Activated CD4-positive, CD25-positive, alpha-beta regulatory T cell treated with anti-CD3 and anti-CD28 coated beads, Interleukin-2, amount 50 U/mL, for 72 hours (primary cell): ENCODE results near the gene REXO1.
A peak's percentile ranks its signal among the peaks of the same experiment; 100 is the strongest.
"Not testable (repeated sequence)": the region's sequence is repeated elsewhere in the genome, so short reads cannot be mapped to it uniquely, and the experiment has no call there.

Source experiments
- DNase-seq: peaks from one replicate; pipeline ENCODE4 v3.0.0; 2021

Gene REXO1

GRCh38 chr19:1876496-1877279 lies 28.4 kb upstream of the REXO1 start:
- DNase-seq: not testable (repeated sequence)

GRCh38 chr19:1875646-1876495 lies 27.6 kb upstream of the REXO1 start:
- peak; percentile 88 for DNase-seq

DNA sequence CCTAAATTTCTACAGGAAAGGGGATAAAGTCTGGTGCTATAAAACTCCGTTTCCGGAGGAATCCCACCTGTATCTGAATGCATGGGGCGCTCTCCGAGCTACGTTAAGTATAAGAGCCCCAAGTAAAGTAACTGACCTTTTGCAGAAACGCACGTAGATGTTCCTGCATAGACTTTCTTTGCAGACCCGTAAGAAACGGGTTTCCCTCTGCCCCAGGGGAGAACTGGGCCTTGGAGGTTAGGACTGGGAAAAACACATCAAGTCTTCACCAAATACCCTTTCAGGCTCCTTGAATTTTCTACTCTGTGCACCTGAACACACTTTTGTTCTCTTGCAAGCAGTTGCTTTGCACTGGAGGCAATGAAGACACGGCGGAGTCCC lies 27.0 kb upstream of the REXO1 start:
- DNase-seq: not testable (repeated sequence)

DNA sequence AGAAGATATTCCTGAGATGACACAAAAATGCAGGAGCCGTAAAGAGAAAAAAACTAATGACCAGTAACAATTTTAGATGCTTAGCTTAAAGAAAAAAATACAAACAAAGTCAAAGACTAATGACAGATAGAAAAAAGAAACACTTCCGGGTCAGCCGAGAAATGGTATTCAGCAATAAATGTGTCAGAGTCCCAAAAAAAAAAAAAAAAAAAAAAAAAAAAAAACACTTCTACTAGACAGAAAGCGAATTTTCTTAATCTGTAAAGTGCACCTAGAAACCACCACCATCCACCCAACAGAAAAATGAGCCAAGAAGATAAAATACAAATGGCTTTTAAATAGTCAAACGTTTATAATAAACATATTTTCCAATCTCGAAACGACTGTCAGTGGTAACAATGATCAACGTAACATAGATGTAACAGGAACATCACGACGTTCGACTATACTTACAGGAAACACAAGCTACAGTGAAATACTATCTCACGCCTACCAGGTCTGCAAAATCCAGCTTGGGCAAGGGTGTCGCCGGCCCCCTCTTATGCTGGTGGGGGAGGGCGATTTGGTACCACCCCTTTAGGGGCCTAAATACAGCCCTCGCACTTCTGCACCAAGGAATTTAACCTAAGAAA lies 26.4 kb upstream of the REXO1 start:
- no peak for DNase-seq

- no peak for DNase-seq
Observed at GRCh38 chr19:1873524-1874473, 25.5 kb upstream of the REXO1 start.

- no peak for DNase-seq
Observed at GRCh38 chr19:1872807-1873523, 24.7 kb upstream of the REXO1 start.

DNA sequence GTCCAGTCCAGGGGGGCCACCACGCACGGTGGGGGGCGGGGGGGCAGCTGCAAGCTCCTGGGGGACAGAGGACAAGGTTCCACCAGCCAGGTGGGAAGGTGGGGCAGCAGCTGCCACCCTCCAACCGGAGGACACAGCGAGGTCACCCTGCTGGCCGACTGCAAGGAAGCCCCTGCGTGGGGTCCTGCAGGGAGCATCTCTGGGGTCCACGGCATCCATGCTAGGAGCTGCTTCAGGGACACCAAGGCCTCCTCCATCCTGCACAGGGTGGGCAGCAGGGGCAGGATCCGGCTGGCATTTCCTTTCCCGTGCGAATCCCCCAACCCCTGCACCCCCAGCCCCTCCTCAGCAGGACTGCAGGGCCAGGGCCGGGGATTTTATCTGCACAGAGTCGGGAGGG lies 23.3 kb upstream of the REXO1 start:
- DNase-seq: no peak

DNA sequence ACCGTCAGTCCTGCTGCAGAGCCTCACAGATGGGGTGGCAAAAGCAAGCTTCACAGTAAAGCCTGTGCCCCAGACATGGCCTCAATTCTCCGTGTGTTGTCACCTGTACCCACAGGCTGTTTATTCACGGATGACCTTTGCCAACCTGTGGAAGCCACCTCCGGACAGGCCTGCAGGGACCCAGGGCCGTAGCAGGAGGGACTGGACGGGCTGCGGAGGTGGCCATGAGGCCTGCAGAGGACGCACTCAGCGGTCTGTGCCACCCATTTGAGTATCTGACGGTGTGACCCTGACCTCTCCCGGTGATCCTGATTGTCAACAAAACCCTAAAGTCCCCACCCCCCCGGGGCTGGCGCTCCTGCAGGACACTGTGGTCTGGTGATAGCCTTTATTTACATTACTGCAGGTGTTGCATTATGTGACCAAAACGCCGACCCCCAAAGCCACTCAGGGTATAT lies 22.9 kb upstream of the REXO1 start:
- no peak for DNase-seq

DNA sequence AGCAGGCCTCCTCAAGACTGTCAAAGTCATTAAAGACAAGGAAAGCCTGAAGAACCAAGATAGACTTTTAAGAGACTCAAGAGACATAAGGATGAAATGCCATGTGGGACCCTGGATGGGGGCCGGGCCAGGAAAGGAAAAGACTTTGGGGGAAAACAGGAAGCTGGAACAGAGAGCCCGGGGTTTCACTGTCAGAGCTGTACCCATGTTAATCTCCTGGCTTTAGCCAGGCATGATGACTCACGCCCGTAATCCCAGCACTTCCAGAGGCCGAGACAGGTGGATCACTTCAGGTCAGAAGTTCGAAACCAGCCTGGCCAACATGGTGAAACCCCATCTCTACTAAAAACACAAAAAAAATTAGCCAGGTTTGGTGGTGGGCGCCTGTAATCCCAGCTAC lies 20.7 kb upstream of the REXO1 start:
- DNase-seq: no peak

GRCh38 chr19:1867349-1867724 lies 19.1 kb upstream of the REXO1 start:
- no peak for DNase-seq

DNA sequence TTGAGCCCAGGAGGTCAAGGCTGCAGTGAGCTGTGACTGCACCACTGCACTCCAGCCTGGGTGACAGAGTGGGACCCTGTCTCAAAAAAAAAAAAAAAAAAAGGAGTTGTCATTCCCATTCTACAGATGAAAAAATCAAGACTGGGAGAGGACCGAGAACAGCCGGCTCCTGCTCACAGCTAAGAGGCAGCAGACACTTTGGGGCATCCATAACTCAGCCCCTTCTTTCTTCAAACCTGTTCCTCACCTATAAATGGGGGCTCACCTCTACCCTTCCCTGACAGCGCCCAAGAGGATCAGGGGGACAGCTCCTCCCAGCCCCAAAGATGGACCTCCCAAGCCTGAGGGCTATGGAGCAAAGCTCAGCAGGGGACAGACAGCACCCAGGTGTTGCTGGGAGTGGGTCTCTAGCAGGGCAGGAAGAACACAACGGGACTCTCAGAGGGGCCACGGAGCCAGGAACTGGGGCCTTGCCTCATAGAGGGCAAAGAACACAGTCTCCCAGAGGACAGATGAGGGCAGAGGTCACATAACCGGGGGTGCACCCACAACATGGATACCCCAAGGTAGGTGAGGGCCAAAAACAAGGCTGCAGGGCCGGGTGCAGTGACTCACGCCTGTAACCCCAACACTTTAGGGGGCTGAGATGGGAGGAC lies 18.5 kb upstream of the REXO1 start:
- DNase-seq: no peak

DNA sequence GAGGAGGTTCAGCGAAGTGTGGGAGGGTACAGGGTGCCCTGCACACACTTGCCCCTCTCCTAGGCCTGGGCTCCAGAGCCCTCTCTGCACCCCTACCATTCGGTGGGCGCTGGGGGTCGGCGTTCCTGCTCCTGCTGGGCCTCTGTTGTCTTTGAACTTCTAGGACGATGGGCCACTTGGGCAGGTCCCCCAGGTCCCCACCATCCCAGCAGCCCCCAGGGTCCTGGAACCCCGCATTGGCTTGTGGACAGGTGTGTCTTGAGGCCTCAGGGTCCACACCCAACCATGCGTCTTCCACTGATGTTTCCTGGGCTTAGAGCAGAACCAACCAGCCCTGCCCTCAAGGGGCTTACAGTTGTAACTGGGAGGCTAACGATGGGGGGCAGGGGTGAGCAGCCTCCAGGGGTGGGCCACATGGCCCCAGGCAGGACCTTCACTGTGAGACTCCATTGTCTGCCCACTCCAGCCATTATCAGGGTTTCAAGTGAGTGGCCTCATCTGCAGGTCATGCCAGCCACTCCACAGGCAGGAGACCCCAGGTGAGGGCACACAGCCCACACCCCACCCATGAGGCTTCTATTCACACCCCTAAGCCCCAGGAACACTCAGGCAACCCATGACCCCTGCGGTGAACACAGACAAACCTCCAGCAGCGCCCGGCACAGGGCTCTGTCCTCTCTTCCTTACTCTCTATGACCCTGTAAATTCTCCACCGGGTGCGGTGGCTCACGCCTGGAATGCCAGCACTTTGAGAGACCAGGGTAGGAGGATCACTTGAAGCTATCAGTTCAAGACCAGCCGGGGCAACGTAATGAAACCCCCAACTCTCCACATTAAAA lies 17.1 kb upstream of the REXO1 start:
- DNase-seq: no peak

- DNase-seq: peak; percentile 73
Observed at GRCh38 chr19:1864480-1865171, 16.3 kb upstream of the REXO1 start.

DNA sequence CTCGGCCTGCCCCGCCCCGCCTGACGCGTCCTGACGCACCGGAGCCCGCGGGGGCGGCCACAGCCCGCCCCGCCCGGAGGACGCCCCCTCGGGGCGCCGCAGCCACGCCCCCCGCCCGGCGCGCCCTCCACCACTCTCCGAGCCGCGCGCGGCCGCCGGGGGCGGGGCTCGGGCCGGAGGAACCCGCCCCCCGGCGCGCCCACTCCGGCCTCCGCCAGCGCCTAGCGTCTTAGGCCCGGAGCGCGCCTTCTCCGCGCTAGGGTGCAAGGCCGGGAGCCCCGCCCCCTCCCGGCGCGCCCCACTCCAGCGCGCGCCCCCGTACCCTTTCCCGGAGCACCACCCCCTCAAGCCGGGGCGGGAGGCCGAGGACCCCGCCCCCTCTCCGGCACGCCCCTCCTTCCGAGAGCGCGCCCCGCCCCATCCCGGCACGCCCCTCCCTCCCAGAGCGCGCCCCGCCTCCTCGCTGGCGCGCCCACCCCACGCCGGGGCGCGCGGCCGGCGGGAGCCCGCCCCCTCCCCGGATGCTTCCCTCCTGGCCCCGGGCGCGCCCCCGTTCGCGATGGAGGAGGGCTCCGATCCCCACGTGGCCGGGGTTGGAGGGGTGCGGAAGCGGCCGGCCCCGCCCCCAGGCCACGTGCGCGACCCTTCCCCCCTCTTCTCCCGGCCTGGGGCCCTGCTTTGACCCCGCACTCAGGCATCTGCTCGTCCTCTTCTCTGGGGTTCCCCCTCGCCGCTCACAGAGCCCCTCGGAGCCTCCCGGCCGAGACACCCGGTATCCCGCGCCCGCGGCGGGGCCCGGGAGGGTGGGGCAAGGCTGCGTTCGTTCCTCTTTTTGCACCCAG lies 15.6 kb upstream of the REXO1 start:
- peak; percentile 88 for DNase-seq

- DNase-seq: no peak
Observed at GRCh38 chr19:1863328-1863637, 15.0 kb upstream of the REXO1 start, which contains the start of gene KLF16. KLF16 (minus strand) TSS chr19:1863579; CDS start chr19:1863497, 82 bp downstream.

DNA sequence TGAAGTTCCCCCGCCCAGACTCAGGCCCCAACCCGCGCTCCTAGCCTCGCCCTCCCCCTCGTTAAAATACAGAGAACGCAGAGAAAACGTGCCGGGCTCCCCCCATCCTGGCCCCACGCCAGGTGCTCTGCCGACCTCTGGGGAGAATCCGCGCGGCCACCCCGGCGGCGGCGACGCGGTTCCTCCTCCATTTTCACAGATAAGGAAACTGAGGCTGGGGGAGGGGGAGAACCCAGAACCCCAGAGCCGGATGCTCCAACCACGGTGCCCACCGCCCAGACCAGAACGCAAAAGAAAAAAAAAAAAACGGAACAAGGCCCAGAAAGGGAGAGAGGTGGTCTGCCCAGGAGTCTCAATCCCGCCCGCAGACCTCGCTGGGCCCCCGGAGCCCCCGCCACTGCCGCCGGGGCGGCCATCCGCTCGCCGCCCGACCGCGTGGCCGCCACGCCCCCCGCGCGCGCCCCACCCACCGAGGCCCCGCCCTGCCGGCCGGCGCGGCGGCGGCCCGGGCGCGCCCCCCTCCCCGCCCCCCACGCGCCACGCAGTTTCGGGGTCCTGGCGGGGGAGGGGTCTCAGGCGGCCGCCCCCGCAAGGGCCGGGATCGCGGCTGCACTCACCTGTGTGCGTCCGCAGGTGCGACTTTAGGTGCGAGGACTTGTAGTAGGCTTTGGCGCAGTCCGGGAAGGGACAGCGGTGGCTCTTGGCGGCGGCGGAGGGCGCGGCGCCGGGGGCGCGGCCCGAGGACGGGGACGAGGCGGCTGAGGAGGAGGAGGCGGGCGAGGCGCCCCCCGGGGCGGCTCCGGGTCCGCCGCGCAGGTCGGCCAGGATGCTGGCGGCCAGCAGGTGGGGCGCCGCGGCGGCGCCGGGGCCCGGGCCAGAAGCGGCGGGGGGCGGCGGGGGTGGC lies 14.4 kb upstream of the REXO1 start:
- DNase-seq: peak; percentile 68

DNA sequence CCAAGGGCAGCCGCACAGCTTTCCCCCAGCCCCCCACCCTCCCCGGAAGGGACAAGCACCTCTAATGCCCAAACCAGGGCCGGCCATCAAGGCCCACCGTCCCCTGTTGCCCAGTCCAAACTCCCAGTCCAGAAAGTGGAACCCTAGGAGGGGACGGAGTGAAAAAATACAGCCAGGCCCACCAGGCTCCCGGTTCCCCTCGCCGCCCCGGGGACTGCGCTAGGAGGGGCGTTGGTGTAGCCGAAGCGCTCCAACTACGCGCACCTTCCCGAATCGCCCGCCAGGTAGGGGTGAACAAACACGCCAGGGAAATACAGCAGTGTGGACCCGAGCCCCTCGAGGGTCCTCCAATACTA lies 13.8 kb upstream of the REXO1 start:
- DNase-seq: no peak

DNA sequence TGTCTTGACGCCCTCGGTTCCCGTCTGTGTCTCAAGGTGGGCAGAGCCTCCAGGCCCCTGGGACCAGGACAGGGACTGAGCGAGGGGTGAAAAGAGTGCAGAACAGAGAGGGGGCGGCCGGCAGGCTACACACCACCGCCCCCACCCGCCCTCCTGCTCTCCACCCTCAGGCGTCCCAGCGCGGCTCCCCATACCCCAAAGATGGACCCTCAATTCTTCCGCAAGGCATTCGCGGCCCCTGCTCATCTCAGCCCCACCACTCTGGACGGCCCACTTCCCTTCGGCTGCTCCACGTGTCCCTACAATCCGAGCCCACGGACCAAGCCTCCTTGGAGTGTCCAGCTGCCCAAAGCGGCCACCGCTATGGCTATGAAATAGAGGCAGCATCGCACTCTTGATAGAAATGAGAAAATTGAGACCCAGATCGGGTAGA lies 13.3 kb upstream of the REXO1 start:
- no peak for DNase-seq
